NCI-H2171 treated with DMSO at 0.1 percent for 48 hours (cell line): ENCODE data around the gene PAX3.
A peak's percentile ranks its signal among the peaks of the same experiment; 100 is the strongest.

Experiments
- DNase-seq: peaks from one replicate; lab custom pipeline; 2025; lab: John Stamatoyannopoulos, UW

PAX3 gene

DNA sequence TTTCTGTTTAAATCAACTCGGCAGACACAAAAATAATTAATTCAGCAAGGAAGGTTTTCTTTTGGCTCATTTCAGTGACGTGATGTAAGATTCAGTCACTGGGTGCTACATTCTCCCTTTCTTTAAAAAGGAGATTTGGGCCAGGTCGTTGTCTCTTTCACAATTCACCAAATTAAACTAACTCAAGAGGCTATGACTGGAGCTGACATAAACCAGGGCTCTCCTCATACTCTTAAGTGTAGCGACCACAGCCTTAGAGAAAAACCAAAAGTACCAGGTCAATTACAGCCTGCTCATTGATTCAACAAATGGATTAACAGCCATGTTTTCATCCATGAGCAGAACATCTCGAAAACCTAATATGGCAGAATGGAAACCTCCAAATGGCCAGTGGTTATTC, 85.7 kb downstream of the PAX3 start:
- DNase-seq: no peak

DNA sequence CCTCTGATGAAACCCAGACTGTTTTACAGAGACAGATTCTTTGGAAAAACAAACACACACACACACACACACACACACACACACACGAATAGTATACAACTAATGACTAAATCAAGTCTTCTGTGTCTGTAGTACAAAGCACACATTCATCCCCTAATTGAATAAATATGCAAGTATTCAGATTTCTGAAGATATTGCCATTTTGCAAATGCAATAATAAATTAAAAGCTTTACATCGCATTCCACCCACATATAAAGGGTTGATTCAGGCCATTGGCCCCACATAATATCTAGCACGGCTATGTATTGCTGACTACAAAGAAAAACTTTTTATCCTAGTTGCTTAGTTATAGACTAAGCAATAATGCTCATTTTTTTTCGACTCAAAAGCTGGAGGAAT, 86.2 kb downstream of the PAX3 start:
- no peak for DNase-seq

- no peak for DNase-seq
Observed at GRCh38 chr2:222208010-222208690, 90.6 kb downstream of the PAX3 start.

DNA sequence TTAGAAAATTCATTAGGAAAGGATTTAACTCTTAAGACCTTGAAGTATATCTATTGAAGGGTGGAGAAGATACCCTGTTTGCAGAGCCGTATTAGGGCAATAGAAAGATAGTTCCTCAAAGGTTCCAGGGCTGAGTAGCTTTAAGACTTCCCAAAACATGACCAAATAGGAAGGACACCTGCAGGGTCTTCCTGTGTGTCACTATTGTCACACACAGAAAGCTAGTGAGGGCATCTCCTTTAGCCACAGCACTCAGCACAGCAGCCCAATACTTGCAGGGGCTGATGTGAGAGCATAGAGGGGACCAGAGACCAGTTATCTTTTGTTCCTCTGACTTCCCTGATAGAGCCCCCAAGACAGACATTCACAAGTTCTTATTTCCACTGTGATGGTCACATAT, 93.7 kb downstream of the PAX3 start:
- no peak for DNase-seq

DNA sequence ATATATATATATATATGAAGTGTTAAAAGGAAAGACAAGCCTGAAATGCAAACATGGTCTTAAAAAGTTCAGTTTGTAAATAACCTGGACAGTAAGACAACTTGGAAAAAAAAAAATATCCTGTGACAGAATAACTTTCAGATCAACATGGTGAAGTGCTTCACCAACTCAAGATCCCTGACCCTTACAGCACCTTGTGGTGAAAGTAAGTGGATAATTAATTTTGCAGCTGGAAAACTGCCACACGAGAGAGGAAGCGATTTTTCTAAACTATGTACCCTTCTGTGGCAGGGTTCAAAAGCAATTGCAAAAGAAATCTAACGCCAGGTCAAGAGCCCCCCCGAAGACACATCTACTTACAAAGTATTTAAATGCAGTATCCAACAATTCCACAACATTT, 95.8 kb downstream of the PAX3 start:
- DNase-seq: no peak

DNA sequence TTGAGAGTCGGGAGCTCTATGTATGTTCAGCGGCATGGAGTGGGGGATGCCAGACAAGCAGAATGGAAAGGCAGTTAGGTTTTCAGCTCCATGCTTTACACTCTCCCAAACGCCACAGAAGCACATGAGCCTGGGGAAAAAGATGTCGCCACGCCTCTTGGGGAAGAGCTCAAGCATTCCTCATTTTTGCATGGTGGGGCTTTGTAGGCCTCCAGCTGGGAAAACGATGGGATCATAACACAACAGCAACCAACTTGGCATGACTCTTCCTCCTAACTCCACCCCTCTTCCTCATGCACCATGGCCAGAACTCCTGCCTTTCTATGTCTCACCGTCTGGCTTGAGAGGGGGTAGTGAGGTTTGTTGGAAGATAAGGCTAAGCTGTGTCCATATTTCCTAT, 102.6 kb downstream of the PAX3 start:
- DNase-seq: no peak

DNA sequence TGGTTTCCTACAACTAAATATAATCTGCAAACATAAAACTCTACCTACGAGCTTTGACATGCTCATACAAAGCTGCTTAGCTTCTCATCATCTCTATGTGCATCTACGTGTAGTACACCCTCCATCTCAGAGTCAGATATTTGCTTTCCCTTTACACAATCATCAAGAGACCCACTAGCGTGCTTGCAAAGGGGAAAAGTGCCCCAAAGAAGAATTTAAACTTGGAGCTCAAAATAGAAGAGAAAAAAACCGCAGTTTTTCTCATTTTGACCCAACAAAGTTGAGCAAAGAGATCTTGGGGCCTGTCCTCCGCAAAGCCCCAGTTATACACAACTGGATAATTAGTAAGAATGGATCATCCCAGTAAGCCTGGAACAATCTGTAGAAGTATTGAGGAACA, 104.1 kb downstream of the PAX3 start:
- no peak for DNase-seq

DNA sequence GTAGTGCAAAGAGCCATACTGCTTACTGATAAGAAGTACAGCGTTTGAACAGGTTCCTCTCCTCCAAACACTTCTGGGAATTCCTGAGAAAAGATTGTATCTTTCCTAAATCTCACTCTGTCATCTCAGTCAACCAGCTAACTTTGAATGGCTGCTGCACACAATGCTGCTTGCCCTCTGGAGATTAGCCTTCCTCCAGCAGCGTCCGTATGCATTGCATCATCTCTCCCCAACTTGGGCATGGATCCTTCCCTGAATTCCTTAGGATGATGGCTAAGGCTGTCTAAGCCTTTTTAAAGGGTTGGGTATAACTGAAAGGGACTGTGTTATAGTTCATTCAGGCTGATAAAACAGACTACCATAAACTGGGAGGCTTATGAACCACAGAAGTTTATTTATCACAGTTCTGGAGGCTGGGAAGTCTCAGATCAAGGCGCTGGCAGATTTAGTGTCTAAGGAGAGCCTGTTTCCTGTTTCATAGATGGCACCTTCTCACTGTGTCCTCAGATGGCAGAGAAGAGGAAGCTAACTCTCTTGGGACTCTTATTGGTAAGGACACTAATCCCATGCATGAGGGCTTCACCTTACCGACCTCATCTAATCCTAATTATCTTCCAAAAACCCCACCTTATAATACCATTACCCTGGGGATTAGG, 105.3 kb downstream of the PAX3 start:
- DNase-seq: no peak

DNA sequence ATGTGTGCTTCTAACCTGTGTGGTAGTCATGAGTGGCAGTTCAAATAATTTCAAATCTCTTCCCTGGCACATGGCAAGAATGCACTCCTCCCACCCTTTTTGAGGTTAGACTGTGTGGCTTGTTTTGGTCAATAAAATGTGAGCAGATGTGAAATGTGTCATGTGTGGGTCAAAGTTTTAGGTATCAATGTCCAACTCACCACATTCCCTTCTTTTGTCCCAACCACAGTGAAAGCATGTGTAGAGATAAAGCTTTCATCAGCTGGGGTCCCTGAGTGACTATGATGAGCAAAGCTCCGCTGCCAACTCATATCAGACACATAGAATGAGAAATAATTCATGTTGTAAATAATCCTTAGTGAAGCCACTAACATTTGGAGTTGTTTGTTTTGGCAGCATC, 118.2 kb downstream of the PAX3 start:
- no peak for DNase-seq

- peak; percentile 47 for DNase-seq
Observed at GRCh38 chr2:222179592-222179991, 119.2 kb downstream of the PAX3 start.

DNA sequence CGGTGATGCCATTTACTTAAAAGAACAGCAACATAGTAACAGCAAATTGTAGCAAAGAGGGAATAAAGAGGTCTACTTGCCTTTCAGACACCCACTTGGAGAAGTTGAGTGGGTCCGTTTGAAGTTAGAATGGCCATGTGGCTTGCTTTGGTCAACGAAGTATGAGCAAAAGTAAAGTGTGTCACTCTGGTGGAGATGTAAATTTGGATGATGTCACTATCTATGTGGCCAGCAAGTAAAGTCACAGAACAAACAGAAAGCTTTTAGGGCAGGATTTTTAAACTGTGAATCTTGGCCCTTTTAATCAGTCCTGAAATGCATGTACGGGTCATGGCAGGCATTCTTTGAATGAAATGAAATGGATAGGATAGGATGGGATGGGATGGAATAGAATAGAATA, 120.3 kb downstream of the PAX3 start:
- DNase-seq: no peak

GRCh38 chr2:222176890-222177289, 121.9 kb downstream of the PAX3 start:
- DNase-seq: no peak

DNA sequence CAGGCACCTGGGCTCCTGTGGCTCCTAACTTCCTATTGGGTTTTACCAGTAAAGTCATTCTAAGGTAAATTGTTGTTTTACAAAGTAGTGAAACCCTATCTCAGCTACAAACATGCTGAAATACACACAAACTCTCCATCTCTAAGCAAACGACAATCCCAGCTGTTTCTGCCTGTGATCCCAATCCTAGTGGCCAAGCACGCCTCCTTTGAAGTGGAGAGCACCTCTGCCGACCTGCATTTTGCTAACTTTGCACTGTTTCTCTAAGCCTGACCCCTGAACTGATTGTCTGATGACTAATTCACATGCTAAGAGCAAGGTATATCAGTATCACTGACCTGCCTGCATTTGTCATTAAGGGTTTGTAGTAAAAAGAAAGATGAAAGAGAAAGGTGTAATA, 124.3 kb downstream of the PAX3 start:
- DNase-seq: no peak

DNA sequence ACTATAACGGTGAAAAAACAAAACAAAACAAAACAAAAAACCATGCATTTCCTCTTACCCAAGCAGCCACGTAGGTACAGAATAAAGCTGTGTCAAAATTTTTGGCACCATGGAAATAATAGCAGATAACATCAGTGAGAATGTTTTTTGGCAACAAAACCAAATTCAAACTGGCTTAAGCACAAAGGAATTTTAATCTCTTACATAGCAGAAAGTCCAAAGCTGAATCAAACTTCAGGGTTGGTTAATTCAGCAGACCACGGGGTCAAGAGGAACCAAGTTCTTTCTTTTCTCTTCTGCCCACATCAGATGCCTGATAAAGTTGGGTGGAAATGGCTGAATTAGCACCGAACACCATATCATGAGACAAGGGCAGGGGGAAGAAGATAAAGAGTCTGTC, 129.5 kb downstream of the PAX3 start:
- no peak for DNase-seq

GRCh38 chr2:222167762-222168161, 131.0 kb downstream of the PAX3 start:
- no peak for DNase-seq

- DNase-seq: no peak
Observed at GRCh38 chr2:222160944-222161343, 137.9 kb downstream of the PAX3 start.

DNA sequence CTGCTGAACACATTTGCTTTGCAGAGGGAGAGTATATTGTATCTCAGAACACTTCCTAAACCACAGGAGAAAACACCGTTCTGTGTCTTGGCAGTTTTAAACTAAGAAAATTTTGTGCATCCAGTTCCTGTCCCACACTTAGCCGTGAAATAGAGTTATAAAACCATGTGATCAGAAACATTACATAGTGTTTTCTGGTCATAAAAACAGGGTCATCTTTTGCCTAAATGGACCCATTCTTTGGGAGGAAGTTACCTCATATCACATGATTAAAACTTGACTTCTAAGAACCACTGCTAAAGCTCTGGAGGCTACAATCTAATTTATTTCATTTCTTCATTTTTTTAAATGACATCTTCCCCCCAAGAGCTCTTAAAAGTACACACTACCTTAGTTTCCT, 138.7 kb downstream of the PAX3 start:
- DNase-seq: no peak

GRCh38 chr2:222159221-222159620, 139.6 kb downstream of the PAX3 start:
- no peak for DNase-seq

GRCh38 chr2:222155003-222155664, 143.7 kb downstream of the PAX3 start:
- DNase-seq: peak; percentile 41
